Right renal cortex interstitium (tissue), 3 donors: Measurements from ENCODE around the gene C1QBP. TPM values are rescaled to one million over a fixed set of nuclear protein-coding genes. Genes with fewer than 3 reads are reported as not detected.
"Not testable (repeated sequence)": the region's sequence is repeated elsewhere in the genome, so short reads cannot be mapped to it uniquely, and the experiment has no call there.

Experiments
- DNase-seq, 3 donors: peaks; one replicate each; pipeline ENCODE4 v3.0.0-alpha.2; 2013; ENCODE audit warnings: low read depth in 3 of 3, low spot score in 2 of 3
- polyA plus RNA-seq, 3 donors: library from polyadenylated mRNA; unstranded; fragments of 120-200 nt; gene quantifications; one replicate each; pipeline ENCODE4 v1.2.1, GENCODE V29; 2013; ENCODE audit not compliant: insufficient read length in 3 of 3

Gene C1QBP
- polyA plus RNA-seq, 3 donors: 174 to 189 (median 187) TPM

- DNase-seq: no peak
These were observed 4.0 kb downstream of the C1QBP start for GRCh38 chr17:5434984-5435383.

- DNase-seq: no peak
These were observed 6.9 kb downstream of the C1QBP start for GRCh38 chr17:5431949-5432556.

- not testable (repeated sequence) for DNase-seq
These were observed 7.7 kb downstream of the C1QBP start for GRCh38 chr17:5431234-5431633.

GRCh38 chr17:5430413-5430999 lies 8.4 kb downstream of the C1QBP start:
- no peak for DNase-seq

GRCh38 chr17:5429191-5429887 lies 9.6 kb downstream of the C1QBP start:
- no peak for DNase-seq

GRCh38 chr17:5425826-5426225 lies 13.1 kb downstream of the C1QBP start:
- no peak for DNase-seq

GRCh38 chr17:5424909-5425308 lies 14.0 kb downstream of the C1QBP start:
- no peak for DNase-seq

- no peak for DNase-seq
These were observed 16.4 kb downstream of the C1QBP start for GRCh38 chr17:5422505-5422904.

GRCh38 chr17:5419959-5420653 lies 18.8 kb downstream of the C1QBP start, which contains the start of gene RPAIN:
TSS of gene RPAIN (plus strand) at chr17:5420182. CDS start at chr17:5420211, 29 bp downstream.
- DNase-seq: peak in 1 of 3 donors; percentile 89

- DNase-seq: peak; percentile 94 to 98 (median 96)
These were observed 19.5 kb downstream of the C1QBP start, which contains the start of gene NUP88 for GRCh38 chr17:5419356-5419958. TSS of gene NUP88 (minus strand) at chr17:5419662. CDS start at chr17:5419650, 12 bp downstream.

- DNase-seq: peak in 2 of 3 donors; percentile 46 to 55
These were observed 20.0 kb downstream of the C1QBP start for GRCh38 chr17:5418858-5419355.

GRCh38 chr17:5416901-5417300 lies 22.1 kb downstream of the C1QBP start:
- no peak for DNase-seq

GRCh38 chr17:5413682-5414081 lies 25.3 kb downstream of the C1QBP start:
- no peak for DNase-seq

GRCh38 chr17:5410594-5411272 lies 28.2 kb downstream of the C1QBP start:
- no peak for DNase-seq

GRCh38 chr17:5408186-5408585 lies 30.8 kb downstream of the C1QBP start:
- DNase-seq: no peak

- no peak for DNase-seq
These were observed 33.6 kb downstream of the C1QBP start for GRCh38 chr17:5405400-5405799.

GRCh38 chr17:5399767-5400166 lies 39.2 kb downstream of the C1QBP start:
- no peak for DNase-seq

- DNase-seq: no peak
These were observed 42.3 kb downstream of the C1QBP start for GRCh38 chr17:5396612-5397011.

GRCh38 chr17:5391678-5392077 lies 47.3 kb downstream of the C1QBP start:
- DNase-seq: no peak
